Aortic smooth muscle cell (primary cell): ENCODE data around the gene TRPV6. TPM values are rescaled to one million over a fixed set of nuclear protein-coding genes. Genes with fewer than 3 reads are reported as not detected.

ENCODE experiments used
- total RNA-seq: library from RNA; depleted of rRNA; stranded (reverse); fragments of >200 nt; gene quantifications from 2 replicates; pipeline ENCODE4 v1.2.3, GENCODE V29; 2014

TRPV6 gene
- total RNA-seq: under 0.01 and 0.13 TPM in 2 replicates

DNA sequence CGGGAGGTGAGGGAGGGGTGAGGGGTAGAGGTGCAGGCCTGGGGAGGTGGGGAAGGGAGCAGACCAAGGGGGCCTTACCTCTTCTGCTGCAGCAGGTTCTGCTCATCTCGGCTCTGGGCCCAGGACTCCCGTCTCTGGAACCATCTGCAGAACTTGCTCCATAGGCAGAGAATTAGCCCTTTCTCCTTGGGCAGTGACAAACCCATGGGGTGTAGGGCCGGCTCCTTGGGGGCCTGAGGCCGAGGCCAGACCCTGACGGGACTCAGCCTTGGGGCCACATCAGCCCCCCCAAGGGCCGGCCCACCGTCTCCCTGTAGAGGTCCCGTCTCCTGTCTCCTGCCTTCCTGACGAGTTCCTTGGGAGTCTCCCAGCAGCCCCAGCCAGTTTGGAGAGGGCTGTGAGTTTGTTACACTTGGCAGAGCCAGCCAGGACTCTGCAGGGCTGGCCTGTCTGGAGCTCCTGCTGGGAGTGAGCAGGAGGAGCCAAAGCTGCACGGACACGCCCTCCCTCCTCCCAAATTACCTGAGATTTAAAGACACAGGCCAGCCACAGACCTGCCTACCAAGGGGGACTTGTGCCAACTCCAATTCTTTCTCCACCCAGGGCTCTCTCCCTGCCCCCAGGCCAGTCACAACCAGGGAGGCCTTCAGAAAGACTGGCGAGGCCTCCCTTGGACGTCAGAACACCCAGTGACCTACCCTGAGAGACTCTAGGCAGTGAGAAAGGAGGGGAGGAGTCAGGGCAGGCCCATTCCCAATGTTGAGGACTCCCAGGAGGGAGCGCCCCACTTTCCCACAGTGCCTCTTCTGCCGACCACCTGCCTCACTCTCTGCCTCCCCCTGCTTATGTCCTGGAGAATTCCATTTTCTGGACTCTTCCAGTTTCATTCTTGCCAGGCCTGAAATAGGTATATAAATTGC lies at the start of gene TRPV6:
TSS of gene TRPV6 (minus strand) at position 435 of the 920 bp plus-strand sequence.

DNA sequence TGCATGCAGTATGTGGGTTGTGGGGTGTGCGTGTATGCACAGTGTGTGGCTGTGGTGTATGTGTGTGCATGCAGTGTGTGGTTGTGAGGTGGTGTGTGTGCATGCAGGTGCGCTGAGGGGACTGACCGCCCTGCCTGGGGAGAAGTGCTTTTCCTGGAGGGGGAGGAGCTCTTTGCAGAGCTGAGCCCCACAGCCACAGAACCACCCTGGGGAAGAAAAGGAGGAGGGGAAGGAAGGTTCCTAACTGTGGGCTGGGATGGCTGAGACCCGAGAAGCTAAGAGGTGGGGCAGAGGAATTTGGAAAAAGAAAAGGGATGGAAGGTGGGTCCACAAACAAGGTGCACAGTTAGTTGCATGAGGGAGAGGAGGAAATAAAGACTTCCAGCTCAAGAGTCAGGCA lies 48.1 kb upstream of the TRPV6 start, which contains the start of gene TRPV5:
TSS of gene TRPV5 (minus strand) at position 123 of the 400 bp plus-strand sequence. CDS start 287 bp downstream, outside the sequence.

GRCh38 chr7:142854372-142855113 lies 31.0 kb downstream of the TRPV6 start, which contains the start of gene EPHB6:
EPHB6 (plus strand) TSS chr7:142855076; CDS start chr7:142863228, 8,152 bp downstream.

Other genes with a start within 250 kb of the TRPV6 start
- gene PRSS1, start 136.3 kb downstream of the TRPV6 start, total RNA-seq: not detected in 2 replicates
- not detected in 2 replicates for gene PRSS2, start 114.8 kb downstream of the TRPV6 start, total RNA-seq
- 14.0 and 23.1 TPM in 2 replicates for gene EPHB6, start 30.7 kb downstream of the TRPV6 start, total RNA-seq
- gene TRPV5, start 48.0 kb upstream of the TRPV6 start, total RNA-seq: not detected in 2 replicates
- not detected in 2 replicates for gene LLCFC1, start 53.7 kb upstream of the TRPV6 start, total RNA-seq
- gene KEL, start 76.6 kb upstream of the TRPV6 start, total RNA-seq: not detected in 2 replicates
- not detected in 2 replicates for gene OR9A2, start 141.4 kb upstream of the TRPV6 start, total RNA-seq
- gene OR6V1, start 166.6 kb upstream of the TRPV6 start, total RNA-seq: not detected in 2 replicates
- not detected in 2 replicates for gene PIP, start 246.3 kb upstream of the TRPV6 start, total RNA-seq